ENCODE measurements around the gene RHCG.

The RHCG gene

DNA sequence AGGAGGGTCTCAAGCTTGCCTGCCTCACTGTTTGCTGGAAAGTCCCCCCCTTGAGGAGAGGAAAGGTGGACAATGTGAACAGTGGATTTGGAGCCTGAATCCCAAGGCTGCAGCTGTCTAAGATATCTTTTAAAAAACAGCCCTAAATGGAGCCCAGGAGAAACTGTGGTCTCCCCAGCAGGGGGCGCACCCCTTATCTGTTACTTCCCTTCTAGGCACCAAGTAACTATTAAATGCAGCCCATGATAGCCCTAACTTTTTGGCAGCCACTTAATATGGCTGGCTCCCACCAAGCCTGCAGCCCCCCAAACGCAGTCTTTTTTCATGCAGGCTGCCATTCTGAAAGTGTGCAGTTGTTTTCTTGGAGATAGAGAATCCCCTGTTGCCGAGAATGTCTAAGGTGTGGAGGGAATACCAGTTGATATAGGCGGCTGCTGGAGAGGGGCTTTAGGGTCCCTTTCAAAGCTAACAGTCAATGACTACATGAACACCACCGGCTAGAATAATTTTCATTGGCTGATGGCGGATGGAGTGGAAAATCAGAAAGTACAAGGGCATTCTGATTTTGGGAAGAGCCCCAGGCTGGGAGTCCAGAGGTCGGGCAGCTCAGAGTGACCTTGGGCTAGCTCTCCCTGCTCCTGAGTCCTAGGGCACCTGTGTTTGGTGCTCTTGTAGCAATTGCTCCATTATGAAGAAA, 1.3 kb downstream of the RHCG start:
- no peak overlapping the region for H2AFZ ChIP-seq (ENCODE audit: low read length)
- TF ChIP-seq, protein P1, sequence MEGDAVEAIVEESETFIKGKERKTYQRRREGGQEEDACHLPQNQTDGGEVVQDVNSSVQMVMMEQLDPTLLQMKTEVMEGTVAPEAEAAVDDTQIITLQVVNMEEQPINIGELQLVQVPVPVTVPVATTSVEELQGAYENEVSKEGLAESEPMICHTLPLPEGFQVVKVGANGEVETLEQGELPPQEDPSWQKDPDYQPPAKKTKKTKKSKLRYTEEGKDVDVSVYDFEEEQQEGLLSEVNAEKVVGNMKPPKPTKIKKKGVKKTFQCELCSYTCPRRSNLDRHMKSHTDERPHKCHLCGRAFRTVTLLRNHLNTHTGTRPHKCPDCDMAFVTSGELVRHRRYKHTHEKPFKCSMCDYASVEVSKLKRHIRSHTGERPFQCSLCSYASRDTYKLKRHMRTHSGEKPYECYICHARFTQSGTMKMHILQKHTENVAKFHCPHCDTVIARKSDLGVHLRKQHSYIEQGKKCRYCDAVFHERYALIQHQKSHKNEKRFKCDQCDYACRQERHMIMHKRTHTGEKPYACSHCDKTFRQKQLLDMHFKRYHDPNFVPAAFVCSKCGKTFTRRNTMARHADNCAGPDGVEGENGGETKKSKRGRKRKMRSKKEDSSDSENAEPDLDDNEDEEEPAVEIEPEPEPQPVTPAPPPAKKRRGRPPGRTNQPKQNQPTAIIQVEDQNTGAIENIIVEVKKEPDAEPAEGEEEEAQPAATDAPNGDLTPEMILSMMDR (IDR thresholded peaks at IDR 0.05; ENCODE audit: low read length) = peak; percentile 58
- TF ChIP-seq EZH2phosphoT487 (IDR thresholded peaks at IDR 0.05; ENCODE audit: low read length) (no peak), EZH2 (optimal IDR thresholded peaks at IDR 0.05; ENCODE audit: low read depth, low read length) (no peak)
- no peaks in the 10 kb centered on the region for H3K79me2 ChIP-seq (ENCODE audit: low read length)
- H3K4me3 ChIP-seq (ENCODE audit: low read length) = no peak overlapping the region
- peaks cover 26% of the 10 kb centered on the region for H3K27me3 ChIP-seq (replicated peaks; ENCODE audit: insufficient read depth, low read length)
- H3K4me2 ChIP-seq (ENCODE audit: low read depth, low read length) = peak overlapping the region; percentile 53; the same call in 1 of the 2 replicates
- no peaks in the 10 kb centered on the region for H4K20me1 ChIP-seq (ENCODE audit: insufficient read depth, low read length)
- no peaks in the 10 kb centered on the region for H3F3A ChIP-seq (ENCODE audit: insufficient read depth, low read length)
- H3K9me2 ChIP-seq (replicated peaks; ENCODE audit: insufficient read depth, low read length) = no peaks in the 10 kb centered on the region
- H3K27ac ChIP-seq (ENCODE audit: low read length) = no peak overlapping the region
- no peaks in the 10 kb centered on the region for H3K9me3 ChIP-seq (replicated peaks; ENCODE audit: insufficient read depth, low read length)
- no peaks in the 10 kb centered on the region for H3K36me3 ChIP-seq (replicated peaks; ENCODE audit: insufficient read depth, low read length)
- H3K4me1 ChIP-seq (ENCODE audit: low read length) = peaks cover 8% of the 10 kb centered on the region; the same call in 1 of the 2 replicates
- DNase-seq = peak; percentile 19
- H3K9ac ChIP-seq (ENCODE audit: low read length) = no peak overlapping the region

DNA sequence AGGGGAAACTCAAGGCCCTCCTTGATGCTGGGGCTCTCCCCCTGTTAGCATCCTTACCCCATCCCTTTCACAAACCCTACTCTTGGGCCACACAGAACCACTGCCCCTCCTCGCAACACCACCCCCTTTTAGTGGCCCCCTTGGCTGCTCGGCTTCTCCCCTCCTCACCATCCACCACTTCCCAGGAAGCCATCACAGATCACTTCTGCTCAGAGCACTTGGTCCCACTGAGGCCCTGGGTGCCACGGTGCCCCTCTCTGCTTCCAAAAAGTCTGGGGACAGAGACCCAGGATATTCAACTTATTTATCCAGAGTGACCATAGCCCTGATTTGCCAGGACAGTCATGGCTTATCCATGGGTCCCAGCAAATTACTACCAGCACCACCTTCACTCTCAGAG, 2.4 kb downstream of the RHCG start:
- Histone ChIP-seq H3K79me2 (ENCODE audit: low read length) (no peaks in the 10 kb centered on the region), H3K9me3 (replicated peaks; ENCODE audit: insufficient read depth, low read length) (no peaks in the 10 kb centered on the region), H4K20me1 (ENCODE audit: insufficient read depth, low read length) (no peaks in the 10 kb centered on the region), H3K9me2 (replicated peaks; ENCODE audit: insufficient read depth, low read length) (no peaks in the 10 kb centered on the region), H3K4me3 (ENCODE audit: low read length) (no peak overlapping the region), H3K4me1 (ENCODE audit: low read length) (peaks cover 8% of the 10 kb centered on the region; the same call in 1 of the 2 replicates), H3K36me3 (replicated peaks; ENCODE audit: insufficient read depth, low read length) (no peaks in the 10 kb centered on the region), H3K9ac (ENCODE audit: low read length) (no peak overlapping the region), H2AFZ (ENCODE audit: low read length) (no peak overlapping the region), H3K4me2 (ENCODE audit: low read depth, low read length) (no peak overlapping the region), H3K27me3 (replicated peaks; ENCODE audit: insufficient read depth, low read length) (peaks cover 26% of the 10 kb centered on the region), H3K27ac (ENCODE audit: low read length) (no peak overlapping the region), H3F3A (ENCODE audit: insufficient read depth, low read length) (no peaks in the 10 kb centered on the region)
- TF ChIP-seq, protein P1 (IDR thresholded peaks at IDR 0.05; ENCODE audit: low read length) = no peak
- TF ChIP-seq EZH2 (optimal IDR thresholded peaks at IDR 0.05; ENCODE audit: low read depth, low read length) (no peak), EZH2phosphoT487 (IDR thresholded peaks at IDR 0.05; ENCODE audit: low read length) (no peak)
- DNase-seq = no peak

DNA sequence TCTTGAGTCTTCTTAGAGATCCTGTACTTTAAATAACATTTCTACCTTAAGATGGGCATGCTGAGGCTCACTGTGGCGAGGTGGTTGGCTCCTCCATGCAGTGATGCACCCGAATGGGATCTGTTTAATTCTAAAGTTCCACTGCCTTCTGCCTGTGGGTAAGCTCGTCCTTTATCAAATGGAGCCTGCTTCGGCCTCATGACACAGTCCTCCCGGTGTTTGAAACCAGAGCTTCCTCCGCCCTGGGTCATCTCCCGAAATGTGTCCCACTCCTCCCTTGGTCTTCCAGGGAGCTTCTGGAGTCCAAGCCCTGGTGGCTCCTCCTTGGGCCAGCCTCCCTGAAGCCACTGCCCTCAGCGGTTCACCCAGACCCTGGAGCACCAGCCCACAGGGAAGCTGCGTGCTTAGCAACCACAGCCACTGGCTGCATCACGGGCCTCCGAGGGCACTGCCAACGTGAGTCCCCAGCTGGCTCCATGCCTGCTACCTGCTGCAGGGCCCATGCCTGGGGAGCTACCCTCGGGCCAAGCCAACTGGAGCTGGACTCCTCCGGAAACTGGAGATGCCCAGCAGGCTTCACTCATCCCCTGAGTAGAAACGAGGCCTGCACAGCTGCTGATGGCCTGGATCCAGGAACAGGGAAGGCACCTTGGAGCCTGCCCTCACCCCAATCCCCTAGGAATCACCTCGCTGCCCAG, 3.3 kb downstream of the RHCG start:
- no peak overlapping the region for H2AFZ ChIP-seq (ENCODE audit: low read length)
- peaks cover 8% of the 10 kb centered on the region; the same call in 1 of the 2 replicates for H3K4me1 ChIP-seq (ENCODE audit: low read length)
- no peaks in the 10 kb centered on the region for H3K79me2 ChIP-seq (ENCODE audit: low read length)
- TF ChIP-seq EZH2 (optimal IDR thresholded peaks at IDR 0.05; ENCODE audit: low read depth, low read length) (no peak), EZH2phosphoT487 (IDR thresholded peaks at IDR 0.05; ENCODE audit: low read length) (no peak)
- TF ChIP-seq, protein P1 (IDR thresholded peaks at IDR 0.05; ENCODE audit: low read length) = no peak
- H3K27ac ChIP-seq (ENCODE audit: low read length) = no peak overlapping the region
- no peaks in the 10 kb centered on the region for H3K36me3 ChIP-seq (replicated peaks; ENCODE audit: insufficient read depth, low read length)
- H3K9me3 ChIP-seq (replicated peaks; ENCODE audit: insufficient read depth, low read length) = no peaks in the 10 kb centered on the region
- no peaks in the 10 kb centered on the region for H3F3A ChIP-seq (ENCODE audit: insufficient read depth, low read length)
- no peak overlapping the region for H3K9ac ChIP-seq (ENCODE audit: low read length)
- no peak for DNase-seq
- peaks cover 26% of the 10 kb centered on the region for H3K27me3 ChIP-seq (replicated peaks; ENCODE audit: insufficient read depth, low read length)
- H3K4me2 ChIP-seq (ENCODE audit: low read depth, low read length) = no peak overlapping the region
- no peak overlapping the region for H3K4me3 ChIP-seq (ENCODE audit: low read length)
- H3K9me2 ChIP-seq (replicated peaks; ENCODE audit: insufficient read depth, low read length) = no peaks in the 10 kb centered on the region
- no peaks in the 10 kb centered on the region for H4K20me1 ChIP-seq (ENCODE audit: insufficient read depth, low read length)
